ENCODE measurements around the gene HSF5.

Gene HSF5

DNA sequence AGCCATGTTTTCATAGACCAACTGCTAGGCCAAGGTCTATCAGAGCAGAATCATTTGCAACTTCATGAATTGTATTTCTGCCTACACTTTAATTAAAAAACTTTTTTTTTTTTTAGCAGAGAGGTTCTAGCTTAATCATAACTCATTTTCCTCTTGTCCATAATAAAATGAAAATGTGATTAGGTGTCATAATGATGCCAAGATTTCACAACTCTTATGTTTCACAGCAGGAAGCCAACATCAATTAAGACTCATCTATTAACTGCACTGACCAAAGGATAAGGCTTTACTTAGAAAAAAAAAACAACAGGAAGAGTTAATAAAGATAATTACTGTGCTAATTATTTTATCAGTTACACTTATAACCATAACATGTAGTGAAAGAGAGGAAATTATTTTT lies 52.0 kb downstream of the HSF5 start:
- in situ Hi-C loops (cut with MboI; ENCODE audit: low sequenced_read_pairs, unreplicated experiment) = no loop called here
- DNase-seq (ENCODE audit: low spot score) = no peak
- TF ChIP-seq, protein P1, sequence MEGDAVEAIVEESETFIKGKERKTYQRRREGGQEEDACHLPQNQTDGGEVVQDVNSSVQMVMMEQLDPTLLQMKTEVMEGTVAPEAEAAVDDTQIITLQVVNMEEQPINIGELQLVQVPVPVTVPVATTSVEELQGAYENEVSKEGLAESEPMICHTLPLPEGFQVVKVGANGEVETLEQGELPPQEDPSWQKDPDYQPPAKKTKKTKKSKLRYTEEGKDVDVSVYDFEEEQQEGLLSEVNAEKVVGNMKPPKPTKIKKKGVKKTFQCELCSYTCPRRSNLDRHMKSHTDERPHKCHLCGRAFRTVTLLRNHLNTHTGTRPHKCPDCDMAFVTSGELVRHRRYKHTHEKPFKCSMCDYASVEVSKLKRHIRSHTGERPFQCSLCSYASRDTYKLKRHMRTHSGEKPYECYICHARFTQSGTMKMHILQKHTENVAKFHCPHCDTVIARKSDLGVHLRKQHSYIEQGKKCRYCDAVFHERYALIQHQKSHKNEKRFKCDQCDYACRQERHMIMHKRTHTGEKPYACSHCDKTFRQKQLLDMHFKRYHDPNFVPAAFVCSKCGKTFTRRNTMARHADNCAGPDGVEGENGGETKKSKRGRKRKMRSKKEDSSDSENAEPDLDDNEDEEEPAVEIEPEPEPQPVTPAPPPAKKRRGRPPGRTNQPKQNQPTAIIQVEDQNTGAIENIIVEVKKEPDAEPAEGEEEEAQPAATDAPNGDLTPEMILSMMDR (IDR thresholded peaks at IDR 0.05; ENCODE audit: borderline replicate concordance, control extremely low read depth, extremely low read depth, insufficient read depth, missing control alignments) = no peak

DNA sequence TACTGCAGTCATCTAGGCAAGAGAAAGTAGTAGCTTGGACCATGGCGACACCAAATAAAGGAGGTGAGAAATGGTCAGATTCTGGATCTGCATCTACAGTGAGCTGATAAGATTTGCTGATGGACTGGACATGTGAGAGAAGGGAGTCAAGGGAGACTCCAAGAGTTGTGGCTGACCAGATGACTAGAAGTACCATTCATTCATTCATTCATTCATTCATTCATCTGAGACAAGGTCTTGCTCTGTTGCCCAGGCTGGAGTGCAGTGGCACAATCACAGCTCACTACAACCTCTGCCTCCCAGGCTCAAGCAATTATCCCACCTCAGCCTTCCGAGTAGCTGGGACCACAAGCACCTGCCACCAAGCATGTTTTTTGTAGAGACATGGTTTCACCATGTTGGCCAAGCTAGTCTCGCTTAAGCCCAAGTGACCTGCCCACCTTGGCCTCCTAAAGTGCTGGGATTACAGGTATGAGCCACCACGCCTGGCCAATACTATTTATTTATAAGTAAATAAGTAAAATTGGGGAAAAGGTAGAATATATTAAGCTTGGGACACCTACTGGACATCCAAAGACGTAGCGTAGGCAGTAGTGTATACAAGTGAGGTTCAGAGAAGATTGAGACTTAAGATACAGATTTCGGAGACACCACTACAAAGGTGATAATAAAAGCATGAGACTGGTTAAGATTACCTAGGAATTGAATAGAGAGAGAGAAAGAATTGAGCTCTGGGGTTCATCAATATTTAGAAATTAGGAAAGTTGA lies 55.2 kb downstream of the HSF5 start:
- DNase-seq (ENCODE audit: low spot score) = no peak
- in situ Hi-C loops (cut with MboI; ENCODE audit: low sequenced_read_pairs, unreplicated experiment) = no loop called here
- TF ChIP-seq, protein P1 (IDR thresholded peaks at IDR 0.05; ENCODE audit: borderline replicate concordance, control extremely low read depth, extremely low read depth, insufficient read depth, missing control alignments) = no peak

DNA sequence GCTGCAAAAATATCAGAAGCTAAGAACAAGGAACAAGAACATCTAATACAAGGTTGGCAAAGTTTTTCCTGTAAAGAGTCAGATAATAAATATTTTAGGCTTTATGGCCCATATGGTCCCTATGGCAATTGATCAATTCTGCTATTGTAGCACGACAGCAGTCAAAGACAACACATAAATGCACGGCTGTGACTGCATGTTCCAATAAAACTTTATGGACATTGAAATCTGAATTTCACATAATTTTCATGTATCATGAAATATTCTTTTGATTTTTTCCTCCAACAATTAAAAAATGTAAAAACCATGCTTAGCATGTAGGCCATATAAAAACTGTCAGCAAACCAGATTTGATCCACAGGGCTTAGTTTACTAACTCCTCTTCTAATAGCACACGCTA lies 60.4 kb downstream of the HSF5 start:
- TF ChIP-seq, protein P1 (IDR thresholded peaks at IDR 0.05; ENCODE audit: borderline replicate concordance, control extremely low read depth, extremely low read depth, insufficient read depth, missing control alignments) = no peak
- in situ Hi-C loops (cut with MboI; ENCODE audit: low sequenced_read_pairs, unreplicated experiment) = loop anchor here (10.0 kb wide), 1 partner anchor 113 kb away; no protein-coding TSS in a partner anchor
- no peak for DNase-seq (ENCODE audit: low spot score)

DNA sequence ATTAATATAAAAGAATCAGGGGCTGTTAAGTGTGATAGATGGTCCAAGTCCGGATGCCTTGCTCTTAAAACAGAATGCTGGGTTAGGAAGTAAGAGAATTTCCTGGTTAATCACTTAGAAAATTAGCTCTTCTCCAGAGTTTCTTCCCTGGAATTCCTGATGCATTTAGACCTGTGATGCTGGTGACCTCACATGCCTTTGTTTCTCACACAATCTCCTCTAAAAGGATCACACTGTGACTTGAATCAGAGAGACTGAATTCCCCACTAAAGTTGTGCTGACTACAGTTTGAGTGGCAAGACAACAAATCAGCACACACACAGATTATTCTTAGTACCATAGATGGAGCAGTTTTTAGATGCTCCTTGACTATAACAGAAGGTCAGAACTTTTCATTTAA lies 66.5 kb downstream of the HSF5 start:
- DNase-seq (ENCODE audit: low spot score) = no peak
- in situ Hi-C loops (cut with MboI; ENCODE audit: low sequenced_read_pairs, unreplicated experiment) = loop anchor here (10.0 kb wide), 1 partner anchor 107 kb away; no protein-coding TSS in a partner anchor
- TF ChIP-seq, protein P1 (IDR thresholded peaks at IDR 0.05; ENCODE audit: borderline replicate concordance, control extremely low read depth, extremely low read depth, insufficient read depth, missing control alignments) = no peak

DNA sequence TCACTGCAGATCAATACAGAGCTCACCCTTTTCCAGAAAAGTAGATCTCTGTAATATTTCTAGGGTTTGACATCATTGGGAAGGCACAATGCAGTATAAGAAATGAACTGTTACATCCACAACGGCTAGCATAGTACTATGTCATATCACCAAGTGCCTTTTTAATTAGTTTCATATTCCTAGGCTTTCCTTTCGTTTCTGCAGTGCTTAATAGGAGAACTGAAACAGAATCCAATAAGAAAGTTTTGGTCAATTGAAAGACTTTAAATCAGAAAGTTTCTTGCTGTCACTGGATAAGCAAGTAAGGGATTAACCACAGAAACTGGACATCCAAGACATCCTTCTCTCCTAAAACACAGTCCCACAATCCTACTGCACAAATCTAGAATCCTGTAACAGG lies 67.4 kb downstream of the HSF5 start:
- in situ Hi-C loops (cut with MboI; ENCODE audit: low sequenced_read_pairs, unreplicated experiment) = loop anchor here (10.0 kb wide), 1 partner anchor 106 kb away; no protein-coding TSS in a partner anchor
- DNase-seq (ENCODE audit: low spot score) = no peak
- TF ChIP-seq, protein P1 (IDR thresholded peaks at IDR 0.05; ENCODE audit: borderline replicate concordance, control extremely low read depth, extremely low read depth, insufficient read depth, missing control alignments) = no peak

- in situ Hi-C loops (cut with MboI; ENCODE audit: low sequenced_read_pairs, unreplicated experiment) = no loop called here
- DNase-seq (ENCODE audit: low spot score) = peak; percentile 90
- TF ChIP-seq, protein P1 (IDR thresholded peaks at IDR 0.05; ENCODE audit: borderline replicate concordance, control extremely low read depth, extremely low read depth, insufficient read depth, missing control alignments) = peak; percentile 92
Measured at GRCh38 chr17:58417300-58418092, 70.7 kb downstream of the HSF5 start, which contains the start of gene RNF43. Gene RNF43 (minus strand): TSS chr17:58417534. CDS start chr17:58415577, 1,957 bp downstream.

Data from GM13976 (cell line).